IMR-90 (cell line): ENCODE measurements around the gene TIAM2.

Experiments
- BHLHE40 ChIP-seq: fragments of 150-350 bp; IDR thresholded peaks from 2 replicates; pipeline ENCODE4 v1.6.1; 2016; ENCODE audit warnings: mild to moderate bottlenecking, low read depth, low read length
- CTCF ChIP-seq: conservative IDR thresholded peaks from 2 replicates; pipeline ENCODE4 v1.5.1; 2012; ENCODE audit warnings: mild to moderate bottlenecking, low read depth, low read length, improper control_type of control experiment
- POLR2A ChIP-seq: IDR thresholded peaks from 2 replicates; pipeline ENCODE4 v1.6.1; 2012; ENCODE audit warnings: mild to moderate bottlenecking, low read depth, low read length
- RAD21 ChIP-seq: IDR thresholded peaks from 2 replicates; pipeline ENCODE4 v1.6.1; 2012; ENCODE audit warnings: low read length, improper control_type of control experiment
- RCOR1 ChIP-seq: IDR thresholded peaks from 2 replicates; pipeline ENCODE4 v1.6.1; 2012; ENCODE audit warnings: mild to moderate bottlenecking, low read length, improper control_type of control experiment; ENCODE audit not compliant: insufficient replicate concordance
- RFX5 ChIP-seq: IDR thresholded peaks from 2 replicates; pipeline ENCODE4 v1.8.0; 2012; ENCODE audit warnings: low read depth, mild to moderate bottlenecking, low read length, moderate library complexity
- TF ChIP-seq, protein P1 (sequence below): fragments of 150-350 bp; IDR thresholded peaks from 2 replicates; pipeline ENCODE4 v1.6.1; 2017; ENCODE audit warnings: mild to moderate bottlenecking, antibody characterized with exemption, low read length, low read depth

DNA sequence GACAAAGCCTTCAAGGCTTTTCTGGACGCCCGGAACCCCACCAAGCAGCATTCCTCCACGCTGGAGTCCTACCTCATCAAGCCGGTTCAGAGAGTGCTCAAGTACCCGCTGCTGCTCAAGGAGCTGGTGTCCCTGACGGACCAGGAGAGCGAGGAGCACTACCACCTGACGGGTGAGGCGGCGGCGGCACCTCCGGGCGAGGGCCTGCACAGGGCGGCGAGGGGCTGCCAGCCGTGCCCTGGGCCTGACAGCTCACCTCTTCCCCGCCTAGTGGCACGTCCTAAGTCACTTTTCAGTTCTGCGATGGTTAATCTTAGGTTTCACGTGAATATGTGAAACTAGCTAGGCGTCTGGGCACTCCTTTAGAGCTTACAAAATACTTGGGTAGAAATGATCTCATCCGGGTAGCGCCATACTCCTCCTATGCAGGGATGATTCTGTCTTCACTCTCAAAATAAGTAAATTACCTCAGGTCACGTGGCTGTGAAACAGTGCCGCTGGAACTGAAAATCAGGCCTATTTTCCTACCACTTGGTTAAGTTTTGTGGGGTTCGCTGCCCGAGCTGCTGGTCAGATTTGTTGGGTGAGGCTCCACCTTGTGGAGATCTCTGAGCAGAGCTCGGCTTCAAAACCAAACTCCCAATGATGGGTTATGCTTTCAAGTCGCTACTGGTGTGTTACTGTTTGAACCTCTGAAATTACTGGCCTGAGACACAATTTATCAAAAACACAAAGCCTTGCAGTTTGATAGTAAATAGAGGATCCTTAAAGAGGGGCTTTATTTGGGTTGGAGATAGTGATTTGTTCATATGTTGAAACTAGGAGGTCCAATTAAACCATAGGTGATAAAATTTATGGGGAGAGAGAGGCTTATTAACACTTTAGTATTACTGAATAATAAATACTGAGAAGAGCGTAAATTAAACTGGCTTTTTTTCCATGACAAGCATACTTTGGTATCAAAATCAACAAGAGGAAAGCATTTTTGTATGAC, 253.2 kb downstream of the TIAM2 start:
- TF ChIP-seq BHLHE40 (no peak), CTCF (peak; percentile 79), RAD21 (peak; percentile 87), RFX5 (no peak), RCOR1 (no peak), POLR2A (no peak)
- TF ChIP-seq, protein P1, sequence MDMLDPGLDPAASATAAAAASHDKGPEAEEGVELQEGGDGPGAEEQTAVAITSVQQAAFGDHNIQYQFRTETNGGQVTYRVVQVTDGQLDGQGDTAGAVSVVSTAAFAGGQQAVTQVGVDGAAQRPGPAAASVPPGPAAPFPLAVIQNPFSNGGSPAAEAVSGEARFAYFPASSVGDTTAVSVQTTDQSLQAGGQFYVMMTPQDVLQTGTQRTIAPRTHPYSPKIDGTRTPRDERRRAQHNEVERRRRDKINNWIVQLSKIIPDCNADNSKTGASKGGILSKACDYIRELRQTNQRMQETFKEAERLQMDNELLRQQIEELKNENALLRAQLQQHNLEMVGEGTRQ, result peak; percentile 47; the same call in 1 of the 2 replicates
